ENCODE data around the gene EIF3F.

GRCh38 chr11:8036986-8037385 lies 49.8 kb downstream of the EIF3F start:
- no peak for TF ChIP-seq CTCF (IDR thresholded peaks at IDR 0.05)
- no peak for TF ChIP-seq POLR2A (IDR thresholded peaks at IDR 0.05)
